Tibial artery (tissue), 4 donors: ENCODE results near the gene HYI.
A peak's percentile ranks its signal among the peaks of the same experiment; 100 is the strongest.

ENCODE experiments used
- DNase-seq, 2 donors: peaks; one replicate each; pipeline ENCODE4 v3.0.0-alpha.2; 2019
- H3K27ac ChIP-seq, 2 donors: fragments of 200-600 bp; sonication (generic) in 1 of 2; 1 replicate in 1 of 2; 2 replicates in 1 of 2; pipeline ENCODE4 v1.5.1; 2018 to 2019; ENCODE audit warnings: mild to moderate bottlenecking in 1 of 2
- H3K27me3 ChIP-seq, 2 donors: fragments of 200-600 bp; sonication (generic) in 1 of 2; one replicate each; pipeline versions ENCODE4 v1.5.1 to v1.6.0; 2016 to 2019
- H3K36me3 ChIP-seq, 3 donors: fragments of 200-600 bp; sonication (generic) in 2 of 3; one replicate each; pipeline ENCODE4 v1.5.1; 2016 to 2019; ENCODE audit warnings: mild to moderate bottlenecking in 2 of 3
- H3K4me1 ChIP-seq, 4 donors: fragments of 200-600 bp; sonication (generic) in 2 of 4; 1 replicate in 3 of 4; 2 replicates in 1 of 4; pipeline ENCODE4 v1.5.1; 2016 to 2019
- H3K4me3 ChIP-seq, 2 donors: fragments of 200-600 bp; sonication (generic) in 1 of 2; 1 replicate in 1 of 2; 2 replicates in 1 of 2; pipeline ENCODE4 v1.5.1; 2018 to 2019; ENCODE audit warnings: mild to moderate bottlenecking in 2 of 2
- H3K9me3 ChIP-seq, 3 donors: fragments of 200-600 bp; sonication (generic) in 1 of 3; one replicate each; pipeline ENCODE4 v1.5.1; 2016 to 2019
- intact Hi-C: fragments of 100-400 bp; cut with DNase I; formaldehyde crosslinking; loops from one replicate; pipeline ENCODE4 v1.15.0; 2023; ENCODE audit warnings: low total_unique reads
- TF ChIP-seq, protein P1 (sequence below), 2 experiments: fragments of 200-600 bp in 1 of 2; fragments of 450-650 bp in 1 of 2; IDR thresholded peaks; one replicate each; pipeline ENCODE4 v1.5.1; 2017 to 2019; ENCODE audit warnings: antibody characterized with exemption in 2 of 2, mild to moderate bottlenecking in 1 of 2, moderate library complexity in 1 of 2

Gene HYI

DNA sequence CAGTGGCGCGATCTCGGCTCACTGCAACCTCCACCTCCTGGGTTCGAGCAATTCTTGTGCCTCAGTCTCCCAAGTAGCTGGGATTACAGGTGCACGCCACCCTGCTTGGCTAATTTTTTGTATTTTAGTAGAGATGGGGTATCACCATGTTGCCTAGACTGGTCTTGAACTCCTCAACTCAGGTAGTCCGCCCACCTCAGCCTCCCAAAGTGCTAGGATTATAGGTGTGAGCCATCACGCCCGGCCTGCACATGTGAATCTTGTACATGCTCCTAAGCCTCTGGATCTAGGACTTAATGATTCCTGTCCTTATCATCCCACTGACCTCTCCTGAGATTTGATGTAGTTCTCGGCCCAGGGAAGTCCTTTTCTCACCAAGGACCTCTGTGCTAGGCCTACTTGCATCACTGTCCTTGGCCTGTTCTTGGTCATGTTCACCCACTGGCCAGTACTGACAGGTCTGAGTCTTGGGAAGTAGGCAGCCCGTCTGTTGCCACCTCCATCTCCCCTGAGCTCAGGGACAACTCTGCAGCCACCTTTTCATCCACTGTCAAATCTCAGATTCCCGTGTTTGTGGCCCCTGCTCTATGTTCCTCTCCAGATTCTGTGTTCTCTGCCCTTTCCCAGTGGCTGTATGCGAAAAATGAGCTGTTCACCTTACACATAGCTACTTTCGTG, 9.4 kb downstream of the HYI start:
- no peaks in the 10 kb centered on the region for H3K9me3 ChIP-seq
- H3K27ac ChIP-seq, result no peak overlapping the region
- peaks cover 83 to 100% (median 87%) of the 10 kb centered on the region in 3 donors for H3K36me3 ChIP-seq
- peak in 1 of 2 donors; percentile 46 for DNase-seq
- no peaks in the 10 kb centered on the region for H3K27me3 ChIP-seq
- no peaks in the 10 kb centered on the region for H3K4me1 ChIP-seq
- intact Hi-C loops, result no loop called here
- no peak overlapping the region for H3K4me3 ChIP-seq
- TF ChIP-seq, protein P1, sequence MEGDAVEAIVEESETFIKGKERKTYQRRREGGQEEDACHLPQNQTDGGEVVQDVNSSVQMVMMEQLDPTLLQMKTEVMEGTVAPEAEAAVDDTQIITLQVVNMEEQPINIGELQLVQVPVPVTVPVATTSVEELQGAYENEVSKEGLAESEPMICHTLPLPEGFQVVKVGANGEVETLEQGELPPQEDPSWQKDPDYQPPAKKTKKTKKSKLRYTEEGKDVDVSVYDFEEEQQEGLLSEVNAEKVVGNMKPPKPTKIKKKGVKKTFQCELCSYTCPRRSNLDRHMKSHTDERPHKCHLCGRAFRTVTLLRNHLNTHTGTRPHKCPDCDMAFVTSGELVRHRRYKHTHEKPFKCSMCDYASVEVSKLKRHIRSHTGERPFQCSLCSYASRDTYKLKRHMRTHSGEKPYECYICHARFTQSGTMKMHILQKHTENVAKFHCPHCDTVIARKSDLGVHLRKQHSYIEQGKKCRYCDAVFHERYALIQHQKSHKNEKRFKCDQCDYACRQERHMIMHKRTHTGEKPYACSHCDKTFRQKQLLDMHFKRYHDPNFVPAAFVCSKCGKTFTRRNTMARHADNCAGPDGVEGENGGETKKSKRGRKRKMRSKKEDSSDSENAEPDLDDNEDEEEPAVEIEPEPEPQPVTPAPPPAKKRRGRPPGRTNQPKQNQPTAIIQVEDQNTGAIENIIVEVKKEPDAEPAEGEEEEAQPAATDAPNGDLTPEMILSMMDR (IDR thresholded peaks at IDR 0.05), result no peak

GRCh38 chr1:43443197-43443946, 10.4 kb downstream of the HYI start:
- H3K4me3 ChIP-seq, result no peak overlapping the region
- intact Hi-C loops, result no loop called here

DNA sequence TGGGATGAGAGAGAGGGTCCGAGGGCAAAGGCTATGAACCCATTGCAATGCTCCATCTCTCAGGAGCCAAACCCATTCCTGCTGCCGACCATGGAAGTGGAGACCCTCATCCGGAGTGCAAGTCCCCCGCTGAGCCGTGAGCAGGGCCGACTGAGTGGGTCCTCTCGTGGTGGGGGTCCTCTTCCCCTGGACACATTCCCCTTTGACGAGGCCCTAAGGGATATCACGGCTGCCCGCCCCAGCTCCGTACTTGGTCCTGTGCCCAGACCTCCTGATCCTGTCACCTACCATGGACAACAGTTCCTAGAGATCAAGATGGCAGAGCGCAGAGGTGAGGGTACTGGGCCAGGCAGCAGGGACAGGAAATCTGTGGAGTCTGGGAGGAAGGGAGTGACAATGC, 11.0 kb downstream of the HYI start:
- H3K4me3 ChIP-seq, result no peak overlapping the region
- peaks cover 76 to 100% (median 79%) of the 10 kb centered on the region in 3 donors for H3K36me3 ChIP-seq
- H3K9me3 ChIP-seq, result no peaks in the 10 kb centered on the region
- no peak overlapping the region for H3K27ac ChIP-seq
- no peaks in the 10 kb centered on the region for H3K27me3 ChIP-seq
- H3K4me1 ChIP-seq, result no peaks in the 10 kb centered on the region
- peak; percentile 11 to 54 for DNase-seq
- TF ChIP-seq, protein P1 (IDR thresholded peaks at IDR 0.05), result no peak
- intact Hi-C loops, result no loop called here

More at GRCh38 chr1:43443197-43443946, 10.4 kb downstream of the HYI start:
- Histone ChIP-seq H3K36me3 (peaks cover 82 to 100% (median 85%) of the 10 kb centered on the region in 3 donors), H3K27me3 (no peaks in the 10 kb centered on the region), H3K4me1 (no peaks in the 10 kb centered on the region), H3K27ac (no peak overlapping the region), H3K9me3 (no peaks in the 10 kb centered on the region)
- TF ChIP-seq, protein P1 (IDR thresholded peaks at IDR 0.05), result no peak
- DNase-seq, result peak in 1 of 2 donors; percentile 54

GRCh38 chr1:43441894-43442637, 11.7 kb downstream of the HYI start:
- Histone ChIP-seq H3K9me3 (no peaks in the 10 kb centered on the region), H3K36me3 (peaks cover 69 to 100% (median 75%) of the 10 kb centered on the region in 3 donors), H3K27me3 (no peaks in the 10 kb centered on the region), H3K27ac (no peak overlapping the region), H3K4me3 (no peak overlapping the region), H3K4me1 (no peaks in the 10 kb centered on the region)
- peak; percentile 16 to 60 for DNase-seq
- intact Hi-C loops, result no loop called here
- TF ChIP-seq, protein P1 (IDR thresholded peaks at IDR 0.05), result no peak

- Histone ChIP-seq H3K9me3 (no peaks in the 10 kb centered on the region), H3K36me3 (peaks cover 62 to 99% (median 68%) of the 10 kb centered on the region in 3 donors), H3K4me1 (peaks cover 0 to 7% (median 2%) of the 10 kb centered on the region in 4 donors), H3K4me3 (no peak overlapping the region), H3K27ac (no peak overlapping the region), H3K27me3 (no peaks in the 10 kb centered on the region)
- DNase-seq, result peak; percentile 10 to 46
- TF ChIP-seq, protein P1 (IDR thresholded peaks at IDR 0.05), result no peak
- intact Hi-C loops, result no loop called here
Measured at GRCh38 chr1:43441166-43441893, 12.4 kb downstream of the HYI start.
